ENCODE data around the gene USHBP1. TPM values are rescaled to one million over a fixed set of nuclear protein-coding genes. Genes with fewer than 3 reads are reported as not detected.

USHBP1 gene
- polyA plus RNA-seq, 3 donors, result 4.2 to 7.1 (median 6.5) TPM

DNA sequence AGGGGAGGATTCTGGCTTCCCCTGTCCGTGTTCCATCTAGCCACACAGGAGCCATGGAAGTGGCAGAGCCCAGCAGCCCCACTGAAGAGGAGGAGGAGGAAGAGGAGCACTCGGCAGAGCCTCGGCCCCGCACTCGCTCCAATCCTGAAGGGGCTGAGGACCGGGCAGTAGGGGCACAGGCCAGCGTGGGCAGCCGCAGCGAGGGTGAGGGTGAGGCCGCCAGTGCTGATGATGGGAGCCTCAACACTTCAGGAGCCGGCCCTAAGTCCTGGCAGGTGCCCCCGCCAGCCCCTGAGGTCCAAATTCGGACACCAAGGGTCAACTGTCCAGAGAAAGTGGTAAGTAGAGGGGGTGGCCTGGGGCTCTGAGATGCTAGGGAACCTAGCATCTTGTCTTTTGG lies 4.2 kb upstream of the USHBP1 start:
- DNase-seq (ENCODE audit: extremely low read depth in 1 of 11, low read depth in 9 of 11, low spot score in 4 of 11), result no peak

DNA sequence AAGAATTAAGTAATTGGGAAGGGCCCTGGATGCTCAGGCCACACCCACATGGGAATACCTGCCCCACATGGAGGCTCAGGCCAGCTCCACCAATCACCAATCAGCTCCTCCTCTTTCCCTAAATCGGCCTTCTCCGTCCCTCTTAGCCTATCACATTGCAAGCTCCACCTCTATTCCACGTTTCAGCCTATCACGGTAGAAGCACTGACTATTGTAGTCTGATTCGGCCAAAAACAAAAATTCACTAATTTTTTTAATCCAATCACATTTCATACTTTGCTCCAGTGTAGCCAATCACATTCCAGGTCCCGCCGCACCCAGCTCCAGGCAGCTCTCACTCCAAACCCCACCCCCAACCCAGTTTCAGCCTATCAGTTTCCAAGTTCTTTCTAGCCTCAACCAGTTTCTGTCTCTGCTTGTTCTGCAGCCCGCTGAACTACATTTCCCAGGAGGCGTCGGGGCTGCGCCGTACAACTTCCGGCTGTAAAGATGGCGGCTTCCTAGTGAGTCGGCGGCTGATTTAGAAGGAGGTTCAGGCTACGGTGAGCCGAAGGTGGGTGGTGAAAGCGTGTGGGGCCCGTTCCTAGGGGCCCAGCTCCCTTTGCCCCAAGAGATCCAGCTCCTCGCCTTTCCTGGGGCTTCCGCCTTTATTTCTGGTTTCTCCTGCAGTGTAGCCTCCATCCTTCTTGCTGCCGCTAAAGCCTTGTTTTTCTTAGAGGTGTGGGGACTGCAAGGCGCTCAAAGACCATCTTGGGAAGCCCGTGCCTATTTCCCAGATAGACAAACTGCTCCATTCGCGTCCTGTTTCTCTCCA lies 2.6 kb upstream of the USHBP1 start, which contains the start of gene BABAM1:
TSS of gene BABAM1 (plus strand) at position 469 of the 814 bp plus-strand sequence. CDS start 1,364 bp downstream, outside the sequence.
- peak; percentile 85 to 98 (median 96) for DNase-seq (ENCODE audit: extremely low read depth in 1 of 11, low read depth in 9 of 11, low spot score in 4 of 11)

DNA sequence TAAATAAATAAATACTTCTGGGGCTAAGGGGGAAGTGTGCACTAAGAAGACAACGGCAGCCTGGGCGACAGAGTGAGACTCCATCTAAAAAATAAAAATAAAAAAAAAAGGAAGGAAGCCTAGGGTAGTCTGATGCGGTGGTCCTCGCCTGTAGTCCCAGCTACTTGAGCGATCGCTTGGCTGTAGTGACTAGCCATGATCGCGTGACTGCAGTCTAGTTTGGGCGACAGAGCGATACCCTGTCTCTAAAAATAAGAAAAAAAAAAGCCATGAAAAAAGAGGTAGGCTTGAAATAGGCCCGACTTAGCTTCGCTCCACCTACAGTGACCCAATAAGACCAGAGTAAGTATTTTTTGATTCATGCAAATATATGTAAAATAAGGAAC lies 2.0 kb upstream of the USHBP1 start:
- DNase-seq (ENCODE audit: extremely low read depth in 1 of 11, low read depth in 9 of 11, low spot score in 4 of 11), result no peak

DNA sequence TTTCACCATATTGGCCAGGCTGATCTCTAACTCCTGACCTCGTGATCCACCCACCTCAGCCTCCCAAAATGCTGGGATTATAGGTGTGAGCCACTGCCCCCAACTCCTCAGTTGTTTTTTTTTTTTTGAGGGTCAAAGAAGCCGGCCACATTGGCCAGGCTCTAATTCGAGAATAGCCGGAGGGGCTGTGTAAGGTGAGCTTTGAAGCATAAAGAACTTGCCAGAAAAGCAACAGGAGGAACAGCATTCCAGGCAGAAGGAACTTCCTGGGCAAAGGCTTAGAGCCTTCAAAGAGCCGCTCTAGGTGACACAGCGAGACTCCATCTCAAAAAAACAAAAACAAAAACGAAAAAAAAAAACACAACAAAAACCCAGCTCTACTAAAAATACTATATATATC lies 1.5 kb upstream of the USHBP1 start:
- no peak for DNase-seq (ENCODE audit: extremely low read depth in 1 of 11, low read depth in 9 of 11, low spot score in 4 of 11)

DNA sequence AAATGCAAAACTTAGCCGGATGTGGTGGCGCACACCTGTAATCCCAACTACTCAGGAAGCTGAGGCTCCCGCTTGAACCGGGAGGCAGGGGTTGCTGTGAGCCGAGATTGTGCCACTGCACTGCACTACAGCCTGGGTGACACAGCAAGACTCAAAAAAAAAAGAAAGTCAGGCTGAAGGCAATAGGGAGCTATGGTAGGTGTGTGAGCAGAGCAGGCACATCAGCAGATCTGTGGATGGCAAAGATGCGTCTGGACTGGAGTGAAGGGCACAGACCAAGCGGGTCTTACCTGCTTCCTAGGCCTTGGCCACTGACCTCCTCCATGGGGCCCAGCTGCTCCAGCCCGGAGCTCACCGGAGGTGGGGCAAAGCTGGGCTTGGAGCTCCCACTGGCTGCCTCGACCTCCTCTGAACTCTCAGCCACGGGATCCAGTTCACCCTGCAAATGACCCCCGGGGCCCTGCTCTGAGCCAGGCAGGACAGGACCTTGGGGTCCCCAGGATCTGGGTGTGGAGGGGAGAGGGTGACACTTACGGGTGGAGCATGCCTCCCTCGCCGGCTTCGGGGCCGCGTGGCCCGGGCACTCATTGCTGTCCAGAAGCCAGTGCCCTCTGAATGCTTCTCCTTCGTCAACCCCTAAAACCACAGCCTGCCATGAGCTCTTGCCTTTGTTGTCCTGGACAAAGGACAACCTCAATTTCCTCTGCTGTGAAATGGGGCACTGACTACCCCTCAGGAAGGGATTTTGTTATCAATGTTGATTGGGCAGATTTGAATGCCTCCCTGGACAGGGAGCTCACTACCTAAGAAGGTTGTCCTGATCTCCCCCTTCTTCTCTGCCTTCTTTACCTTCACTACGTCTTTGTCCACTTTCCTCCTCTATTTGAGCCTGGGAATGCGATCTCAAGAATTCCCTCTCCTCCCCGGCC lies 569 bp downstream of the USHBP1 start:
- no peak for DNase-seq (ENCODE audit: extremely low read depth in 1 of 11, low read depth in 9 of 11, low spot score in 4 of 11)

DNA sequence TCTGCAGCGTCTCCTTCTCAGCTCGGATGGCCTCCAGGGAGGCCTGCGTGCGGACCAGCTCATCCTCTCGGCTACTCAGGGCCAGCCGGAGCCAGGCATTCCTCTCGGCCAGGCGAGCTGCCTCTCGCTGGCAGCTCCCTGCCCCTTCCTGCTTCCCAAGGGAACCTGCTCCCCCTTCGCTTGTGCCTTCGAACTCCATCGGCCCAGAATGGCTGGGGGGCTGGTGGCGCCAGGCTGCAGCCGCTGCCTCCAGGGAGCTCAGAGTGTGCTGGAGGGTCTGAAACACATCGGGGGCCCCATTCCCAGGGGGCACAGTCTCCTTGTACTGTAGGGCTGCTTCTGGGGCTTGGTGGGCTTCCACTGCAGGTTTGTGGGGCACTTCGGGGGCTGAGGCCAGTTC lies 2.0 kb downstream of the USHBP1 start:
- no peak for DNase-seq (ENCODE audit: extremely low read depth in 1 of 11, low read depth in 9 of 11, low spot score in 4 of 11)

DNA sequence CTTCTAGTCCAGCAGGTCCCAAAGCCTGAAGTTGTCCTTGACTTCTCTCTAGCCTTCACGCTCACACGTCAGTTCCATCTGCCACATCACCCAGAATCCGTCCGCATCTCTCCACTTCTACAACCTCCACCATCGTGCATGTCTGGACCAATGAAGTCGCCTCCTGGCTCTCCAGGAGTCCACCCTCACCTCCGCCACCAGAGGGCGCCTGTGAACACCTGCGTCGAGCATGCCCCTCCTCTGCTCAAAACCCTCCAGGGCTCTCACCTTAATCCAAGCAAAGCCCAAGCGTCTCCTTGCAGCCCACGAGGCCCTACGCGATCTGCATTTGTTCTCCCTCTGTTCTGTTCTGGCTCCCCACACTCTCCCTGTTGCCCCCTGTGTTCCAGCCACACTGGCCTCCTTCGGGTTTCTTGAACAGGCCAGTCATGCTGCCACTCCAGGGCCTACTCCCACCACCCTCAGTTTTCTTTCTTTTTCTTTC lies 3.7 kb downstream of the USHBP1 start:
- DNase-seq (ENCODE audit: extremely low read depth in 1 of 11, low read depth in 9 of 11, low spot score in 4 of 11), result peak in 1 of 11 donors; percentile 56

DNA sequence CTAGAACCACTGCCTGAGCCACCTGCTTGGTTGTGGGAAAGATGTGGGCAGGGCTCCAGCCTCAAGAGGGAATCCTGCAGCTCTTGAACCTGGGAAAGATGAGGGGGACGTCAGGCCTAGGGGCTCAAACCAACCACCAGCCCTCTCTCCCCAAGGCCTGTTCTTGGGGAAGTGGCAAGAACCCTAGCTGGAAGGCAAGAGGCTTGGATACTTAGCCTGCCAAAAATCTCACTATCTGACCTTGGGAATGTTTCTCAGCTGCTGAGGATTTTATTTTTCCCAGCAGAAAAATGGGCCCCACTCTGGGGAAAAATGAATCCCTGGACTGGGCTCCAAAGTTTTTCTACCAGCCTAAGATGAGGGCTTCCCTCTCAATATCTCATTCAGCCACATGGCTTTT lies 4.6 kb downstream of the USHBP1 start:
- no peak for DNase-seq (ENCODE audit: extremely low read depth in 1 of 11, low read depth in 9 of 11, low spot score in 4 of 11)

DNA sequence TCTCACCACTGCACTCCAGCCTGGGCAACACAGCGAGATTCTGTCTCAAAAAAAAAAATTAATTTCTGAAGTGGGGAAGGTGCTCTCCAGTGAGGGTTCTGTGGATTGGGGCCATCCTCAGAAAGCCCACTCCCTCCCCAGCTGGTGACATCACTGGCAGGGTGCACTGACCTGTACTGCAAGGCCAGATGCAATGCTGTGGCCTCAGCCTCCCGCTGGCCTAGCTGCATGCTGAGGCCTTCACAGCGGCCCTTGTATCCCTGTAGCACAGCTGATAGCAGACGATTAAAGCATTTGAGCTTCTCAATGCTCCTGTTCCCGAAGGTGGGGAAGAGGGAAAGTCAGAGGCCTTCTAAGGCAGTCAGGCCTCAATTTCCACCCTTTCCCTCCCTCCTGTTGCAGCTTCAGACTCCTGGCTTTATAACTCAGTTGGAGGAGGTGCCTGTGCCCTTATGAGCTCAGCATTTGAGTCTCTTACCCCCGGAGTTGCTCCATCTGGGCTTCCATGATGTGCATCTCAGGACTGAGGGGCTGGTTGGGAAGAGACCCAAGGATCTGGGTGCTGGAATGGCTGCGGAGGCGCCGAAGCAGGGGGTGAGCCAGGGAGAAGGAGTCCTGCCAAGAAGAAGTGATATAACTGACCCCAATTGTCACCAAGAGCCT lies 5.3 kb downstream of the USHBP1 start:
- no peak for DNase-seq (ENCODE audit: extremely low read depth in 1 of 11, low read depth in 9 of 11, low spot score in 4 of 11)

DNA sequence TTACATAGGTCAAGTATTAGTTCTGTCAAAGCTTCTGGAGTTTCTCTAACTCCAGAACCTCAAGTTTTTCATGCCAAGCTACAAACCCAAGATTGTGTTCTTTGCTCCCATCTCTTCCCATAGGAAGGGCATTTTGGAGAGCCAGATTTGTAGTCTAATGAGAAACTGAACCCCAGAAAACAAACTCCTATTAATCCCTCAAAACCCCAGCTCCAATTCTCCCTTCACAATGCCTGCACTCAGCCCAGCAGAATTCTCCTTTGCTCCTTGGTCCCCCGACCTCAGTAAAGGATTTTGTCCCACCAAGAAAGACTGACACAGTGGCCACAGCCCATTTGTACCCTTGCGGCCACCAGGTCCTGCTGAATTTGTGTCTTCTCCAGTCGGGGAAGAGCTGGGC lies 8.4 kb downstream of the USHBP1 start:
- DNase-seq (ENCODE audit: extremely low read depth in 1 of 11, low read depth in 9 of 11, low spot score in 4 of 11), result no peak

DNA sequence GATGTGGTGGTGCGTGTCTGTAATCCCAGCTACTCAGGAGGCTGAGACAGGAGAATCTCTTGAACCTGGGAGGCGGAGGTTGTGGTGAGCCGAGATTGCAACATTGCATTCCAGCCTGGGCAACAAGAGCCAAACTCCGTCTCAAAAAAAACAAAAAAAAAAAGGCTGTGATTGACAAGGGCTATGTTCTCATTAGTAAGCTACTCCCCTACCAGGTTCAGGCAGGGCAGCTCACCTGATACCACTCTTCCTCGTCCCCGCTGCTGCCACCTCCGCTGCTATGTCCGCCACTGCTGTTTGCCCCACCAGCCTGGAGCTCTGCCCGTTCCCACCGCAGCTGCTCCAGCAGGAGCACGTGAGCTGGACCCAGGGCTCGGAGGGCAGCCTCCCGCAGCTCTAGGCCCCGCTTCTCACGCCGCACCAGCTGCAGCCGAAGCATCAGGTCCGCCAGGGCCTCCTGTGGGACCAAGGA lies 9.4 kb downstream of the USHBP1 start:
- DNase-seq (ENCODE audit: extremely low read depth in 1 of 11, low read depth in 9 of 11, low spot score in 4 of 11), result no peak

DNA sequence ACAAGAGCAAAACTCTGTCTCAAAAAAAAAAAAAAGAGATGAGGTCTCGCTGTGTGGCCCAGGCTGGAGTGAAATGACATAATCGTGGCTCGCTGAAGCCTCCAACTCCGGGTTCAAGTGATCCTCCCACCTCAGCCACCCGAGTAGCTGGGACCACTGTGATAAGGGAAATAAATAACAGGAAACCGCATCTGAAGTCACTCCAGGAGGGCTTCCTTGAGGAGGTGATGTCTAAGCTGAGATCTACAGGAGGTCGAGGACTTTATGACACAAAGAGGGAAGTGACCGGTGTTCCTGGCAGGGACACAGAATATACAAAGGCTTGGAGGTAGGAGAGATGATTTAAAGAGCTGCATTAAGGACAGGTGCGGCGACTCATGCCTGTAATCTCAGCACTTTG lies 9.9 kb downstream of the USHBP1 start:
- no peak for DNase-seq (ENCODE audit: extremely low read depth in 1 of 11, low read depth in 9 of 11, low spot score in 4 of 11)

DNA sequence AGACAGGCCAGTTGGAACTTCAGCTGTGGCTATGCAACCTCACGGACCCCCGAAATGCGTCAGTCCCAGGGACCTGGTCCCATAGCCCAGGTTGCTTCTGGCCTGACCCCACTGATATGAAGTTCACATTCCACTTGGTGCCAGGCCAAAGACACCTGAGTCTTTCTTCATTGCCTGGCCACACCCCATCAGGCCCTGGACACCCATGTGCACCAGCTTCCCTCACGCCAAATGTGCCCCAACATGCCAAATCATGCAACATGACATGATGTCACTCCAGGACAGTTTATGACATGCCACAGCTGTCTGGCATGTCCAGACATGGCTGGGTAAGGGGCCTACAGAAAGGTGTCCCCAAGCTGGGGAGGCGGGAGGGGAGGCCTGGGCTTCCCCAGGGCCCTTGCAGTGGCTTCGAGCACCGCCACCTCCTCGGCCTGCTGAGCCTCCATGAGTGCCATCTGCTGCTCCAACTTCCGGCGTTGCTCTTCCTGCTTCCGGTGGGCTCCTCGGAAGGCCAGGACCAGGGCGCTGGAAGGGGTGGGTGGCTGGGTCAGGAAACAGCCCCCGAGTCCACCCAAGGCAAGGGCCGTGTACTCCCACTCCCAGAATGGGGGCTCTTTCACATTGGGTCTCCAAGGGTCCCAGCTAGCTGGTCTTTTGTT lies 14.5 kb downstream of the USHBP1 start:
- DNase-seq (ENCODE audit: extremely low read depth in 1 of 11, low read depth in 9 of 11, low spot score in 4 of 11), result no peak

DNA sequence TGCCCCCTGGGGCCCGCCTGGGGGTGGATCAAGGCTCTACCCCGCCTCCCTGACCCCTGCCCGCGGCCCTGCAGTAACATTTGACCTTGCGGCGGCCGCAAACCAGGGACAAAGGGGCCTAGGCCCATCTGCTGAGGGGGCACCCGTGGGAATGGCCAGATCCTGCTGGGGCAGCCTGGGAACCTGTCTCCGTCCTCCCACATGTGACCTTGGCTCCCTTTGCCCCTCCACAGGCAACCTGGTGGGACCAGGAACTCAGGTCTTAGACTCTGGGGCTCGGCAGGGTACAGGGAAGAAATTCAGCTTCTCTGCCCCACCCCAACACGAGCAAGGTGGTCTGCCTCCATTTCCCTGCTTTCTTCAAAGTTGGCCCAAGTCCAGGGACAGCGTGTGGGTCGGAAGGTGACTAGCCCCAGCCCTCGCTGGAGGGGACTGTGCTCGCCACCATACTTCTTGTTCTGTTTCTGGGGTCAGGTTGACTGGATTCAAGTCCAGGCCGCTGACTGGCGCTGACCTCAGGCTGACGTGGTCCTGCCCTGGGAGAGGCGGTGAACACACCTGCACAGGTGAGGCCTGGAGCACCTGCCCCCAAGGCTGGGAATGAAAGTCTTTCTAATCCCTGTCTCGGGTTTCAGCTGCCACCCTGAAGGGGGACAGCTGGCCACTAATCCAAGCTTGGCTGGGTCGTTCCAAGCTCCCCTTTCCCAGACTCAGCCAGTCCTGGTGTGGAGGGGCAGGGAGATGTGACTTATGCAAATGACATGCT lies 16.4 kb downstream of the USHBP1 start:
- no peak for DNase-seq (ENCODE audit: extremely low read depth in 1 of 11, low read depth in 9 of 11, low spot score in 4 of 11)

DNA sequence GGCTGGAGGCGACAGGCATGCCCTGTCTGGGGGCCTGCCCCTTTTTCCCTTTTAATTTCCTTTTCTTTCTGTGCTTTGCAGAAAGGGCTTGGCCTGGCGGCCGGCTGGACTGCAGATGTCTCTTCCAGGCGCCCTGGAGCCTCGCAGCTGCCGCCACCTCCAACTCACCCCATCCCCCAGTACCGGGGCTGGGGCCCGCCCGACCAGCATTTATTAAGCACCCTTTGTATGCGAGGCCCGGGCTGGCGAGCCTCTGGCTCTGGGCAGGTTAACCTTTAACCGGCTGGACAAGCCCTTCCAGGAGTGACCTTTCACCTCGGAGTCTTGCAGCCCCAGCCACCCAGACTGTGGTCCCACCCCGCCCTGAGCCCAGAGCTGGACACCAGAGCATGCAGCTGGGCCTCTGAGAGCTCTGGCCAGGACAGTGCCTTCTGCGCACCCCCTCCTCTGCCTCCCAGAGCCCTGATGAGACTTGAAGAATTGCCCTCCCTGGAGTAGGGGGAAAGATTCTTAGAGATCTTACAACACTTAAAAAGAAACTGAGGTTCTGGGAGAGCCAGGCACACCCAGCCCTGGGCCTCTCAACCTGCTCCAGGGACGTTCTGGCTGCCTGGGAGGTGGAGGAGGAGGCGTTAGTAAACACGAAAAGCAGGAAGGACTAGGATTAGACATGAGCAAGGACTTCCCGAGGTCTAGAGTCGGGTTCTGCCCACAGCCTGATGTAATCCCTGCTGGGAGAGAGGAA lies 17.7 kb downstream of the USHBP1 start:
- DNase-seq (ENCODE audit: extremely low read depth in 1 of 11, low read depth in 9 of 11, low spot score in 4 of 11), result no peak

DNA sequence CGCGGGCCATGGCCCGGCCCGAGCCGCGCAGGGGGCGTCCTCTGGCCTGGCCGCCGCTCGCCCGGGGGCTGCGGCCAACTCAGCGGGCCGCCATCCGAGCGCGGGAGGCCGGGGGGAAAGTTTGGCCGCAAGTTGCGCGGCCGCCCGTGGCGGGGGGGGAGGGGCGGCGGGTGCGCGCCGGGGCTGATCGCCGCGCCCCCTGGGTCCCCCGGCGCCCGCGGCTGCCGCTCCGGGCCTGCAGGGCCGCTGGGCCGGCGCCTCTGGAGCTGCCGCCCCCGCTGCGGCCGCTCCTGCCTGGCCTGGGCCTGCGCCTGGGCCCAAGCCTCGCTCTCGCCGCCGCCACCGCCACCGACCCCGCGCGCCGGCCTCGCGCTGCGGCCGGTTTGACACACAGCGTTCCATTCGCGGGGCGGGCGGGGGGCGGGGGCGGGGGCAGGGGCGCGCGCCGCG lies 19.0 kb downstream of the USHBP1 start, which contains the start of gene NR2F6:
TSS of gene NR2F6 (minus strand) at position 385 of the 450 bp plus-strand sequence. CDS start 699 bp downstream, outside the sequence.
- DNase-seq (ENCODE audit: extremely low read depth in 1 of 11, low read depth in 9 of 11, low spot score in 4 of 11), result no peak
